Heart right ventricle (tissue), 16 donors: Measurements from ENCODE around the gene SIL1. TPM values are rescaled to one million over a fixed set of nuclear protein-coding genes. Genes with fewer than 3 reads are reported as not detected.

Experiments used
- ATAC-seq, 8 donors: fragments of 200-7000 bp; cut with Tn5 transposase; one replicate each; pipeline ENCODE4 v1.9.1; 2020; ENCODE audit warnings: mild to moderate bottlenecking in 8 of 8, moderate library complexity in 8 of 8, moderate number of reproducible peaks in 1 of 8
- DNase-seq, 2 donors: peaks; one replicate each; pipeline ENCODE4 v3.0.0-alpha.2; 2020
- H3K27ac ChIP-seq, 10 donors: fragments of 200-600 bp; sonication (generic) in 2 of 10; one replicate each; pipeline versions ENCODE4 v1.5.0 to v1.8.0; 2020 to 2022; ENCODE audit warnings: mild to moderate bottlenecking in 3 of 10
- H3K27me3 ChIP-seq, 7 donors: fragments of 200-600 bp; one replicate each; pipeline ENCODE4 v1.8.0; 2021 to 2022; ENCODE audit warnings: mild to moderate bottlenecking in 2 of 7
- H3K36me3 ChIP-seq, 9 donors: fragments of 200-600 bp; sonication (generic) in 1 of 9; one replicate each; pipeline versions ENCODE4 v1.5.0 to v1.8.0; 2020 to 2022; ENCODE audit warnings: mild to moderate bottlenecking in 2 of 9
- H3K4me1 ChIP-seq, 9 donors: fragments of 200-600 bp; sonication (generic) in 1 of 9; one replicate each; pipeline versions ENCODE4 v1.5.0 to v1.8.0; 2020 to 2022; ENCODE audit warnings: mild to moderate bottlenecking in 4 of 9
- H3K4me3 ChIP-seq, 10 donors: fragments of 200-600 bp; sonication (generic) in 2 of 10; one replicate each; pipeline versions ENCODE4 v1.5.0 to v1.8.0; 2020 to 2022; ENCODE audit warnings: mild to moderate bottlenecking in 7 of 10, moderate library complexity in 2 of 10
- H3K9me3 ChIP-seq, 11 donors: fragments of 200-600 bp in 10 of 11; sonication (generic) in 2 of 11; one replicate each; pipeline versions ENCODE4 v1.5.0 to v1.8.0; 2013 to 2022; ENCODE audit warnings: mild to moderate bottlenecking in 2 of 11, control low read depth in 1 of 11, moderate library complexity in 1 of 11
- CTCF ChIP-seq, 9 donors: fragments of 200-600 bp; sonication (generic) in 2 of 9; IDR thresholded peaks; one replicate each; pipeline versions ENCODE4 v1.5.0 to v1.8.0; 2021 to 2022; ENCODE audit warnings: antibody characterized with exemption in 9 of 9, mild to moderate bottlenecking in 5 of 9, moderate library complexity in 1 of 9
- WGBS, 2 donors: extraction: QIAGEN DNeasy Blood & Tissue Kit; methylation state at CpG; one replicate each; pipeline ENCODE4 v1.1.7; 2013; ENCODE audit warnings: inconsistent platforms in 1 of 2; 5-methylcytosine and 5-hydroxymethylcytosine counted together
- intact Hi-C, 10 donors: fragments of 100-400 bp; cut with DNase I; formaldehyde crosslinking; loops; one replicate each; pipeline versions ENCODE4 v1.11.1 to v1.14.2; 2022
- polyA plus RNA-seq, 2 donors: library from polyadenylated mRNA; stranded (reverse); fragments of 200-250 nt; gene quantifications; one replicate each; pipeline ENCODE4 v1.2.3, GENCODE V29; 2013
- total RNA-seq, 10 donors: library from RNA; stranded (reverse); fragmentation: NEBNext Ultra II Directional in 3 of 10; extraction: Animal tissue kit (Norgen Biotek cat#: 25700) in 3 of 10; gene quantifications; one replicate each; pipeline versions ENCODE4 v1.2.1 to v1.2.4, GENCODE V29; 2021 to 2023
- donor health status: Arrhythmogenic right ventricular cardiomyopathy.
- donor health status: ischemic (EF 13 %, LVEDD 7.1; RV severe dilation, severe dysfunction).
- donor health status: healthy with polysubstance abuse.
- donor health status: DM: no; HTN: yes; CAD: no.
- donor health status: DM: no; HTN: no; CAD: no.
- donor health status: ischemic (EF 25% LVEDD 6.9; RV normal size, moderate dysfunction).
- donor health status: ischemic (EF 25% LVEDD 5.7; RV mildly dilated, moderate dysfunction).
- donor health status: healthy.
- donor health status: DM: yes; HTN: yes; CAD: no.
- donor health status: Ischemic cardiomyopathy.
- donor health status: ischemic (EF 35%, LVEDD 5.7; RV mildly dilated, moderate dysfunction).
- donor health status: nonischemic (EF 11% LVEDD 7.7; RV severe dilation, severe dysfunction).
- donor health status: DM: yes; HTN: yes; CAD: no.
- donor health status: PGD.
- donor health status: ischemic (EF 29% LVEDD 5.4; RV normal size, mild dysfunction).
- donor health status: nonischemic (EF 23%, LVEDD 6.1; RV moderate dilation, normal function).

Gene SIL1
- total and polyA plus RNA-seq, 12 donors = 26.7 to 94.7 (median 44.3) TPM

- intact Hi-C loops = no loop called here
- no peak overlapping the region for H3K4me3 ChIP-seq
- no peaks in the 10 kb centered on the region for H3K27me3 ChIP-seq
- no peak for TF ChIP-seq CTCF (IDR thresholded peaks at IDR 0.05)
- peaks cover 0 to 18% (median 0%) of the 10 kb centered on the region in 9 donors for H3K36me3 ChIP-seq
- H3K27ac ChIP-seq = peak overlapping the region in 6 of 10 donors; percentile 6 to 49 (median 24)
- no peak for DNase-seq
- no peak for ATAC-seq
- 94 to 99% methylated on average over 2 of the region's 2 CpGs for WGBS, 2 donors
- peaks cover 0 to 2% (median 0%) of the 10 kb centered on the region in 11 donors for H3K9me3 ChIP-seq
- peaks cover 0 to 20% (median 10%) of the 10 kb centered on the region in 9 donors for H3K4me1 ChIP-seq
Measured at GRCh38 chr5:139027150-139027549, 171.0 kb downstream of the SIL1 start.

GRCh38 chr5:139025651-139026050 is 172.5 kb downstream of the SIL1 start:
- ATAC-seq = no peak
- peaks cover 0 to 20% (median 10%) of the 10 kb centered on the region in 9 donors for H3K4me1 ChIP-seq
- H3K9me3 ChIP-seq = no peaks in the 10 kb centered on the region
- no peaks in the 10 kb centered on the region for H3K27me3 ChIP-seq
- H3K36me3 ChIP-seq = peaks cover 0 to 26% (median 0%) of the 10 kb centered on the region in 9 donors
- WGBS, 2 donors = 48 to 96% methylated on average over 2 of the region's 2 CpGs
- H3K4me3 ChIP-seq = no peak overlapping the region
- TF ChIP-seq CTCF (IDR thresholded peaks at IDR 0.05) = no peak
- H3K27ac ChIP-seq = no peak overlapping the region
- intact Hi-C loops = no loop called here
- DNase-seq = no peak

GRCh38 chr5:139023286-139023685 is 174.9 kb downstream of the SIL1 start:
- intact Hi-C loops = no loop called here
- WGBS, 2 donors = 73 to 77% methylated on average over 8 of the region's 8 CpGs
- TF ChIP-seq CTCF (IDR thresholded peaks at IDR 0.05) = no peak
- ATAC-seq (no peak), DNase-seq (no peak)
- Histone ChIP-seq H3K4me3 (no peak overlapping the region), H3K27me3 (no peaks in the 10 kb centered on the region), H3K4me1 (peaks cover 0 to 19% (median 10%) of the 10 kb centered on the region in 9 donors), H3K9me3 (no peaks in the 10 kb centered on the region), H3K36me3 (peaks cover 0 to 50% (median 6%) of the 10 kb centered on the region in 9 donors), H3K27ac (no peak overlapping the region)

- no peak for DNase-seq
Measured at GRCh38 chr5:139022528-139022927, 175.6 kb downstream of the SIL1 start.

More at GRCh38 chr5:139022528-139022927, 175.6 kb downstream of the SIL1 start:
- 87 to 100% methylated on average over 1 of the region's 1 CpG for WGBS, 2 donors
- H3K9me3 ChIP-seq = no peaks in the 10 kb centered on the region
- TF ChIP-seq CTCF (IDR thresholded peaks at IDR 0.05) = no peak
- peaks cover 0 to 57% (median 6%) of the 10 kb centered on the region in 9 donors for H3K36me3 ChIP-seq
- no peaks in the 10 kb centered on the region for H3K27me3 ChIP-seq
- no peak for ATAC-seq
- no peak overlapping the region for H3K4me3 ChIP-seq
- no peak overlapping the region for H3K27ac ChIP-seq
- H3K4me1 ChIP-seq = peaks cover 0 to 14% (median 6%) of the 10 kb centered on the region in 9 donors
- intact Hi-C loops = no loop called here
